Natural killer cell (primary cell): ENCODE data around the gene SP4. TPM values are rescaled to one million over a fixed set of nuclear protein-coding genes. Genes with fewer than 3 reads are reported as not detected.

ENCODE experiments used
- ATAC-seq, 3 donors: fragments of 150-1000 bp in 2 of 3; fragments of 200-7000 bp in 1 of 3; cut with Tn5 transposase; 1 replicate in 1 of 3; 2 replicates in 2 of 3; pipeline ENCODE4 v1.10.0; 2021; ENCODE audit warnings: mild to moderate bottlenecking in 2 of 3, moderate library complexity in 2 of 3
- DNase-seq, 2 donors: peaks; one replicate each; pipeline versions ENCODE4 v3.0.0 to v3.0.0-alpha.2; 2013 to 2021; ENCODE audit warnings: mixed read lengths in 1 of 2
- H3K27ac ChIP-seq: one replicate; pipeline ENCODE4 v1.5.1; 2013; ENCODE audit warnings: mild to moderate bottlenecking, low read length
- H3K27me3 ChIP-seq: one replicate; pipeline ENCODE4 v1.6.1; 2013; ENCODE audit warnings: low read length; ENCODE audit not compliant: control insufficient read depth, insufficient read depth
- H3K36me3 ChIP-seq: one replicate; pipeline ENCODE4 v1.6.1; 2013; ENCODE audit warnings: low read length; ENCODE audit not compliant: control insufficient read depth, insufficient read depth
- H3K4me1 ChIP-seq: one replicate; pipeline ENCODE4 v1.6.1; 2013; ENCODE audit warnings: low read length; ENCODE audit not compliant: control insufficient read depth, insufficient read depth
- H3K4me3 ChIP-seq: one replicate; pipeline ENCODE4 v1.5.1; 2013; ENCODE audit warnings: low read length
- H3K9me3 ChIP-seq: one replicate; pipeline ENCODE4 v1.6.1; 2013; ENCODE audit warnings: low read length; ENCODE audit not compliant: control insufficient read depth, insufficient read depth
- H3K27ac Mint-ChIP-seq, 2 donors: one replicate each; pipeline ENCODE4 v1.8.0; 2022; ENCODE audit warnings: mild to moderate bottlenecking in 2 of 2, mixed read lengths in 2 of 2, moderate library complexity in 1 of 2
- H3K27me3 Mint-ChIP-seq, 2 donors: one replicate each; pipeline ENCODE4 v1.8.0; 2022; ENCODE audit warnings: low read depth in 2 of 2, mixed read lengths in 2 of 2
- H3K36me3 Mint-ChIP-seq: one replicate; pipeline ENCODE4 v1.8.0; 2022; ENCODE audit warnings: mixed read lengths
- H3K4me1 Mint-ChIP-seq, 2 donors: one replicate each; pipeline ENCODE4 v1.8.0; 2022; ENCODE audit warnings: mixed read lengths in 2 of 2
- H3K4me3 Mint-ChIP-seq: one replicate; pipeline ENCODE4 v1.8.0; 2022; ENCODE audit warnings: mild to moderate bottlenecking, moderate library complexity, mixed read lengths
- H3K9me3 Mint-ChIP-seq, 2 donors: one replicate each; pipeline ENCODE4 v1.8.0; 2022; ENCODE audit warnings: mixed read lengths in 2 of 2
- WGBS: methylation state at CpG from one replicate; pipeline ENCODE4 v1.1.7; 2013; ENCODE audit warnings: missing lambda C conversion rate; ENCODE audit not compliant: insufficient coverage; 5-methylcytosine and 5-hydroxymethylcytosine counted together
- intact Hi-C: fragments of 100-400 bp; cut with micrococcal nuclease; formaldehyde crosslinking; loops from one replicate; pipeline ENCODE4 v1.14.2; 2022
- total RNA-seq, 4 donors: library from RNA; stranded (reverse); fragments of 120-200 nt in 1 of 4; gene quantifications; one replicate each; pipeline versions ENCODE4 v1.2.3 to v1.2.4, GENCODE V29; 2013 to 2022
- TF ChIP-seq, protein P1 (sequence below): fragments of 200-600 bp; IDR thresholded peaks from one replicate; pipeline ENCODE4 v1.8.0; 2022; ENCODE audit warnings: antibody characterized with exemption

The SP4 gene
- total RNA-seq, 3 donors from 2014 or later (not counting 1 experiment from before 2014, with no cell fraction given): 38.8 to 49.6 (median 44.5) TPM

DNA sequence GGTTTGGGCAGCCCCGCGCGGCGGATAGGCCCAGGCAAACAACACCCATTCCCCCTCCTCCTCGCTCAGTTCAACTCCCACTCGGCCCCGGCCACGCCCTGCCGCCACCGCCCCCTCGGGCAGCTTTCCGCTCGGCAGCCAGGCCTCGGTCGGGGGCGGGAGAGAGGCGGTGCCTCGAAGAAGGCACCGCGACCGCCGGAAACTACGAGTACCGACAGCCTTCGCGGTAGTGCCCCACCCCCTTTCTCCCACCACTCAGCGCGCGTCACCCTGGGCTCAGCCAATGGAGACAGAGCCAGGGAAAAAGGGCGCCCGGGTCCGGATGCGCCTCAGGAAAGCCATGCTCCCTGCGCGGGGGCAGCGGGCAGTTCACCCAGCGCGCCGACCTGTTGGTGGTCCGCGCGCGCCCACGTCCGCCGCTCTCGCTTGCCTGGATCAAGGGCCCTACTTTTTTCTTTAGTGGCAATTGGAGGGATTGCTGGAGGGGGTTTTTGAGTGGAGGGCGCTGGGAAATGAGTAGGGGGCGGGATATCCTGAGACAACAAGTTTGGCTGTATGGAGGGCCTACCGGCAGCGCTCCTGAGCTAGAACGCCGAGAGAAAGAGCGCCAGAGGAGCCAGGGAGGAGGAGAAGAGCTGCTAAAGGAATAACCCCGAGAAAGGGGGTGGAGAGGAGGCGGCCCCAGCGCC lies 557 bp upstream of the SP4 start:
- peaks cover 27% of the 10 kb centered on the region for H3K4me1 ChIP-seq
- H3K36me3 ChIP-seq: peaks cover 5% of the 10 kb centered on the region
- Mint-ChIP-seq H3K36me3 (no peaks in the 10 kb centered on the region), H3K9me3 (no peaks in the 10 kb centered on the region), H3K27ac (peak overlapping the region; percentile 99 to 100), H3K27me3 (no peaks in the 10 kb centered on the region), H3K4me1 (peaks cover 45 to 49% of the 10 kb centered on the region in 2 donors), H3K4me3 (peak overlapping the region; percentile 99)
- DNase-seq: peak; percentile 98 to 99
- ATAC-seq: peak; percentile 75 to 90 (median 77)
- TF ChIP-seq, protein P1, sequence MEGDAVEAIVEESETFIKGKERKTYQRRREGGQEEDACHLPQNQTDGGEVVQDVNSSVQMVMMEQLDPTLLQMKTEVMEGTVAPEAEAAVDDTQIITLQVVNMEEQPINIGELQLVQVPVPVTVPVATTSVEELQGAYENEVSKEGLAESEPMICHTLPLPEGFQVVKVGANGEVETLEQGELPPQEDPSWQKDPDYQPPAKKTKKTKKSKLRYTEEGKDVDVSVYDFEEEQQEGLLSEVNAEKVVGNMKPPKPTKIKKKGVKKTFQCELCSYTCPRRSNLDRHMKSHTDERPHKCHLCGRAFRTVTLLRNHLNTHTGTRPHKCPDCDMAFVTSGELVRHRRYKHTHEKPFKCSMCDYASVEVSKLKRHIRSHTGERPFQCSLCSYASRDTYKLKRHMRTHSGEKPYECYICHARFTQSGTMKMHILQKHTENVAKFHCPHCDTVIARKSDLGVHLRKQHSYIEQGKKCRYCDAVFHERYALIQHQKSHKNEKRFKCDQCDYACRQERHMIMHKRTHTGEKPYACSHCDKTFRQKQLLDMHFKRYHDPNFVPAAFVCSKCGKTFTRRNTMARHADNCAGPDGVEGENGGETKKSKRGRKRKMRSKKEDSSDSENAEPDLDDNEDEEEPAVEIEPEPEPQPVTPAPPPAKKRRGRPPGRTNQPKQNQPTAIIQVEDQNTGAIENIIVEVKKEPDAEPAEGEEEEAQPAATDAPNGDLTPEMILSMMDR: no peak
- H3K4me3 ChIP-seq: peak overlapping the region; percentile 92
- peak overlapping the region; percentile 91 for H3K27ac ChIP-seq
- intact Hi-C loops: loop anchor here (1.0 to 5.0 kb wide), 2 partner anchors 44 to 70 kb away; no protein-coding TSS in a partner anchor
- H3K9me3 ChIP-seq: no peaks in the 10 kb centered on the region
- under 1% methylated on average over 57 of the region's 57 CpGs for WGBS
- no peaks in the 10 kb centered on the region for H3K27me3 ChIP-seq

DNA sequence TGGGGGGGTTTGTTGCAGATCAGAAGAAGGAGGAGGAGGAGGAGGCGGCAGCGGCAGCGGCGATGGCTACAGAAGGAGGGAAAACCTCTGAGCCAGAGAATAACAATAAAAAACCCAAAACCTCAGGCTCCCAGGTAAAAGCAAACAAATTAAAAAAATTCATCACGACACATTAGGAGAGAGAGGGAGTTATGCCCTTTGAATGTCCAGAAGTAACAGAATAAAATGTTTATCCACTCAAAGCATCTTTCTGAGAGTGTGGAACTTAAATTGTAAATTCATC lies 717 bp downstream of the SP4 start:
- peaks cover 58 to 62% of the 10 kb centered on the region in 2 donors for H3K4me1 Mint-ChIP-seq

DNA sequence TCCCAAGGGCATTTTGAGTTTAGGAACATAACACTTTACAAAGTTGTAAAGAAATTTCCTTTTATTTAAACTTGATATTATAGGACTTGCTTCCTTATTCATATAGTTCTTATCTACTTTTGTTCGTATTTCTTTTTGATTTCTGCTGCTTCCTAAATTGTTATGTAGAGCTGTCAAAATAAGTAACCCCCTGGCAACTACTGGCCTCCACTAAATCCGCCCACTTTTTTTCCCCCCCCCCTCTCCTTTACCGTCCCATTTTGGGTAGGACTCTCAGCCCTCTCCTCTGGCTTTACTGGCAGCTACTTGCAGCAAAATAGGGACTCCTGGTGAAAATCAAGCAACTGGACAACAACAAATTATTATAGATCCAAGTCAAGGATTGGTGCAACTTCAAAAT lies 1.1 kb downstream of the SP4 start:
- no peaks in the 10 kb centered on the region for H3K9me3 Mint-ChIP-seq
- Histone ChIP-seq H3K9me3 (no peaks in the 10 kb centered on the region), H3K4me1 (peaks cover 31% of the 10 kb centered on the region), H3K27me3 (no peaks in the 10 kb centered on the region), H3K36me3 (peaks cover 5% of the 10 kb centered on the region), H3K4me3 (peak overlapping the region; percentile 79), H3K27ac (no peak overlapping the region)
- intact Hi-C loops: loop anchor here (5.0 kb wide), 1 partner anchor 72 kb away; no protein-coding TSS in a partner anchor
- TF ChIP-seq, protein P1: no peak
- peak overlapping the region; percentile 99 to 100 for H3K27ac Mint-ChIP-seq
- peak overlapping the region; percentile 99 for H3K4me3 Mint-ChIP-seq
- no peaks in the 10 kb centered on the region for H3K36me3 Mint-ChIP-seq
- WGBS: 85% methylated on average over 2 of the region's 3 CpGs
- ATAC-seq (no peak), DNase-seq (no peak)
- peaks cover 61 to 66% of the 10 kb centered on the region in 2 donors for H3K4me1 Mint-ChIP-seq
- no peaks in the 10 kb centered on the region for H3K27me3 Mint-ChIP-seq

More for the DNA sequence above, 717 bp downstream of the SP4 start:
- no peaks in the 10 kb centered on the region for H3K27me3 Mint-ChIP-seq
- peaks cover 5% of the 10 kb centered on the region for H3K36me3 ChIP-seq
- H3K27me3 ChIP-seq: no peaks in the 10 kb centered on the region
- peak overlapping the region; percentile 95 for H3K27ac ChIP-seq
- H3K9me3 ChIP-seq: no peaks in the 10 kb centered on the region
- intact Hi-C loops: loop anchor here (5.0 kb wide), 1 partner anchor 71 kb away; no protein-coding TSS in a partner anchor
- no peaks in the 10 kb centered on the region for H3K9me3 Mint-ChIP-seq
- H3K27ac Mint-ChIP-seq: peak overlapping the region; percentile 99 to 100
- no peak for ATAC-seq
- no peaks in the 10 kb centered on the region for H3K36me3 Mint-ChIP-seq
- TF ChIP-seq, protein P1: no peak
- DNase-seq: no peak
- H3K4me1 ChIP-seq: peaks cover 31% of the 10 kb centered on the region
- WGBS: no CpG with 5 or more reads among the region's 5 CpGs
- peak overlapping the region; percentile 79 for H3K4me3 ChIP-seq
- peak overlapping the region; percentile 99 for H3K4me3 Mint-ChIP-seq
